ENCODE measurements around the gene CAMKMT. TPM values are rescaled to one million over a fixed set of nuclear protein-coding genes. Genes with fewer than 3 reads are reported as not detected.

CAMKMT gene
- total RNA-seq, 4 donors from 2014 or later: 9.8 to 33.0 (median 18.7) TPM

DNA sequence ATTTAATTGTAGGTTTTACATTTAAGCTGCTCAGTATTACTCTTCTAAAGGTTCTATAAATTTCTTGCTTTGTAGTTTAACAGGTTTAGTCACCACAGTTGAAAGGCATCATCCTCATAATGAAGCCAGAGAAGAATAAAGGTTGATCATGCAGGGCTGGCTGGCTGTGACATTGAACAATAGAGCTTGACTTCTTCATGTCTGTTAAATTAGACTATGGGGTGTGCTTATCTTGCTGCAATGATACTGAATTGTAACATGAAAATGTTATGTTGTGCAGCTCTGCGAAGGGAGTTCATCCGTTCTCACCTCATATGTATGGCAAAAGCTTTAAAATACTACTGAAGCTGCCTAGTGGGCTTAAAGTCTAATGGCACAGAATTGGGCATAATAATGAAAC, 81.8 kb downstream of the CAMKMT start:
- TF ChIP-seq POLR2A (IDR thresholded peaks at IDR 0.05): no peak
- TF ChIP-seq, protein P1, sequence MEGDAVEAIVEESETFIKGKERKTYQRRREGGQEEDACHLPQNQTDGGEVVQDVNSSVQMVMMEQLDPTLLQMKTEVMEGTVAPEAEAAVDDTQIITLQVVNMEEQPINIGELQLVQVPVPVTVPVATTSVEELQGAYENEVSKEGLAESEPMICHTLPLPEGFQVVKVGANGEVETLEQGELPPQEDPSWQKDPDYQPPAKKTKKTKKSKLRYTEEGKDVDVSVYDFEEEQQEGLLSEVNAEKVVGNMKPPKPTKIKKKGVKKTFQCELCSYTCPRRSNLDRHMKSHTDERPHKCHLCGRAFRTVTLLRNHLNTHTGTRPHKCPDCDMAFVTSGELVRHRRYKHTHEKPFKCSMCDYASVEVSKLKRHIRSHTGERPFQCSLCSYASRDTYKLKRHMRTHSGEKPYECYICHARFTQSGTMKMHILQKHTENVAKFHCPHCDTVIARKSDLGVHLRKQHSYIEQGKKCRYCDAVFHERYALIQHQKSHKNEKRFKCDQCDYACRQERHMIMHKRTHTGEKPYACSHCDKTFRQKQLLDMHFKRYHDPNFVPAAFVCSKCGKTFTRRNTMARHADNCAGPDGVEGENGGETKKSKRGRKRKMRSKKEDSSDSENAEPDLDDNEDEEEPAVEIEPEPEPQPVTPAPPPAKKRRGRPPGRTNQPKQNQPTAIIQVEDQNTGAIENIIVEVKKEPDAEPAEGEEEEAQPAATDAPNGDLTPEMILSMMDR (IDR thresholded peaks at IDR 0.05): no peak
- no peaks in the 10 kb centered on the region for H3K36me3 ChIP-seq
- no peaks in the 10 kb centered on the region for H3K4me1 ChIP-seq
- no peak for DNase-seq
- no peak overlapping the region for H3K27ac ChIP-seq
- H3K27me3 ChIP-seq: no peaks in the 10 kb centered on the region
- H3K9me3 ChIP-seq: no peaks in the 10 kb centered on the region
- no peak overlapping the region for H3K4me3 ChIP-seq

DNA sequence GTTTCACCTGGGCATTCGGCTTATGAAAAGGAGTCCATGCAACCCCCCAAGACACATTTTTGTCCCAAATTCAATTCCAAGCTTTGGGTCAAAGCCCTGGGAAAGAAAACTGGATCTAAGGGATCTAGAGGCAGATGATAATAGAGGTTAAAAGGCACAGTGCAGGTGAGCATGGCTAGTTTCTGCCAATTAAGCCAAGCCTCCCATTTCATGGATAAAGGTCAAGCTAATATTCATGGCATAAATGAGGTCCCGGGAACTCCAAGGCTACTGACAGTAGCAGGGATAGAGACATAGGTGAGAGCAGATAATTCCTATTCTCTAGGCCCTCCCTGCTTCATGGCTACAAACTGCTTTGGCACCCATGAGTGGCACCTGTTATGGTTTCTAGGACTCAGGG, 83.1 kb downstream of the CAMKMT start:
- H3K36me3 ChIP-seq: no peaks in the 10 kb centered on the region
- H3K27ac ChIP-seq: no peak overlapping the region
- no peaks in the 10 kb centered on the region for H3K27me3 ChIP-seq
- H3K9me3 ChIP-seq: no peaks in the 10 kb centered on the region
- DNase-seq: no peak
- no peaks in the 10 kb centered on the region for H3K4me1 ChIP-seq
- H3K4me3 ChIP-seq: no peak overlapping the region
- TF ChIP-seq, protein P1 (IDR thresholded peaks at IDR 0.05): no peak
- no peak for TF ChIP-seq POLR2A (IDR thresholded peaks at IDR 0.05)

DNA sequence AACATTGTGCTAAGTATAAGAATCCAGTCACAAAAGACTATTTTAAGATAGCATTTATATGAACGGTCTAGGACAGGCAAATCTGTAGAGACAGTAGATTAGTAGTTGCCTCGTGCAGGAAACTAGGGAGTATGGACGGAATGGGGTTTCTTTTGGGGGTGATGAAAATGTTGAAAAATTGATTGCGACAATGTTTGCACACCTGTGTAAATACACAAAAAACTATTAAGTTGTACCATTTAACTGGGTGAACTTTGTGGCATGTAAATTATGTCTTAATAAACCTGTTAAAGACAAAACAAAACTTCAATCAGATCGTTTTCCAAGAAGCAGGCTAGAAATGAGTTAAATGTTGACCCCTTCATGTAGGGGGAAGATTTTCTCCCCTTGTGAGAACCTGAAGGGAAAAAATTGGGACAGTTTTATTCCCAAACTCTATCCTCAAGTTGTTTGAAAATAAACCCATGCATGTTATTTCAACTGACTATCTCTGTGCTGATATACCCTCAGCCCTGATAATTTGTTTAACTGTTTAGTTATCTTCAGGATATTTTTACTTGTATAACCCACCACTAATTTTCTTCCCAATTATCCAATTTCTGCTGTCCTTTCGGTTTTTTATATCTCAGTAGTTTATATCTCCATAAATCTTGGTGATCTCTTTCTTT, 87.2 kb downstream of the CAMKMT start:
- TF ChIP-seq, protein P1 (IDR thresholded peaks at IDR 0.05): no peak
- no peak for TF ChIP-seq POLR2A (IDR thresholded peaks at IDR 0.05)

DNA sequence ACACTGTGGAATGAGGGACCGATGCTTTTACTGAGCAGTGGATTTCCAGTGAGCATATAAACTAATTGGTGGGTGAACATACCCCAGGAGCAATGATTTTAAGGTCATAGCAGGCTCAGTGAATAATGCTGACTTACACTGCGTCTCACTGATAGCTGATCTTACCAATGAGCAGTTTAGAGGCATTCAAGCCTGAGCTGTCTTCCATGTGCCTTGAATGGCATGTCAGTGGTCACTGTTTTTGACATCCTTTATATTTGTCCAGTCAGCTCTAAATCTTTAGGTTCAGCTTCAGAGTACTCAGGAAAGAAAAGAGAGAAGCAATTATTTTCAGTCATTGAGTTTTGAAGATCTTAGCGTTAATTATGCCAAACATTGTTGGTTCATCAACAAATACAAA, 88.3 kb downstream of the CAMKMT start:
- Histone ChIP-seq H3K27me3 (no peaks in the 10 kb centered on the region), H3K27ac (no peak overlapping the region), H3K4me1 (no peaks in the 10 kb centered on the region), H3K36me3 (no peaks in the 10 kb centered on the region), H3K4me3 (no peak overlapping the region), H3K9me3 (no peaks in the 10 kb centered on the region)
- TF ChIP-seq, protein P1 (IDR thresholded peaks at IDR 0.05): no peak
- TF ChIP-seq POLR2A (IDR thresholded peaks at IDR 0.05): no peak
- DNase-seq: no peak

More for the DNA sequence above, 87.2 kb downstream of the CAMKMT start:
- no peaks in the 10 kb centered on the region for H3K36me3 ChIP-seq
- no peak overlapping the region for H3K4me3 ChIP-seq
- H3K9me3 ChIP-seq: no peaks in the 10 kb centered on the region
- H3K27me3 ChIP-seq: no peaks in the 10 kb centered on the region
- no peak for DNase-seq
- H3K27ac ChIP-seq: no peak overlapping the region
- no peaks in the 10 kb centered on the region for H3K4me1 ChIP-seq

DNA sequence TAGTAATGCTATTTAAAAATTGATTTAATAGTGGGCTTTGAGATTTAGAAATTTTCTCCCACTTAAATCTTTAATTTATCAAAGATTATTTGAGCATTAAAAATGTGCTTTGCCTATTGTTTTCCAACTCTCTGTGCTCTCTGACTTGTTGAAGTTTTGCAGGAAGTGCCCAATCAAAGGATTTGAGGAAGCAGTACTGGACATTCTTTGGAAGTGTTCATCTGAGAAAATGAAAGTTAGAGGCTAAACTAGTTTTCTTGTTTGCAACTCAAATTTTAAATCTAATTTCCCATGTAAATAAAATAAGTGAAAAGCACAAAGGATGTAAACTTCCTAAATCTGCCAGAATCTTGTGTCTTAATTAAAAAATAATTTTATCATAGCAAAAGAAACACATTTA, 89.1 kb downstream of the CAMKMT start:
- Histone ChIP-seq H3K36me3 (no peaks in the 10 kb centered on the region), H3K4me3 (no peak overlapping the region), H3K27ac (no peak overlapping the region), H3K27me3 (no peaks in the 10 kb centered on the region), H3K4me1 (no peaks in the 10 kb centered on the region), H3K9me3 (no peaks in the 10 kb centered on the region)
- no peak for DNase-seq
- TF ChIP-seq, protein P1 (IDR thresholded peaks at IDR 0.05): no peak
- TF ChIP-seq POLR2A (IDR thresholded peaks at IDR 0.05): no peak

Data from Peyer's patch (tissue), 4 donors.